SK-N-SH (cell line): ENCODE measurements around the gene HAO2.

ENCODE experiments used
- CTCF ChIP-seq: fragments of 200-600 bp; sonication (generic); IDR thresholded peaks from 2 replicates; pipeline ENCODE4 v1.6.1; 2017; ENCODE audit warnings: antibody characterized with exemption, mild to moderate bottlenecking, moderate library complexity
- EZH2phosphoT487 ChIP-seq: fragments of 200-600 bp; sonication (generic); IDR thresholded peaks from 2 replicates; pipeline ENCODE4 v1.6.1; 2017; ENCODE audit warnings: low read depth, mixed run types, mild to moderate bottlenecking, antibody characterized with exemption, moderate library complexity, borderline replicate concordance
- NRF1 ChIP-seq: IDR thresholded peaks from 2 replicates; pipeline ENCODE4 v1.6.1; 2012; ENCODE audit warnings: low read depth, mild to moderate bottlenecking, low read length
- RAD21 ChIP-seq: IDR thresholded peaks from 2 replicates; pipeline ENCODE4 v1.6.1; 2012; ENCODE audit warnings: mild to moderate bottlenecking, low read length
- REST ChIP-seq: IDR thresholded peaks from 2 replicates; pipeline ENCODE4 v1.6.1; 2012; ENCODE audit warnings: mild to moderate bottlenecking, low read depth, low read length, moderate library complexity
- TEAD4 ChIP-seq: IDR thresholded peaks from 2 replicates; pipeline ENCODE4 v1.4.0; 2012; ENCODE audit warnings: mild to moderate bottlenecking, borderline replicate concordance; ENCODE audit not compliant: insufficient read depth

- no peak for TF ChIP-seq EZH2phosphoT487
- TF ChIP-seq CTCF: no peak
- no peak for TF ChIP-seq REST
- TF ChIP-seq NRF1: no peak
- TF ChIP-seq TEAD4: no peak
- no peak for TF ChIP-seq RAD21
These were observed 31.7 kb upstream of the HAO2 start for GRCh38 chr1:119336848-119337247.
